CD4-positive, alpha-beta T cell treated with Interleukin-2 at 100 ng/mL for 4 hours (primary cell): ENCODE results near the gene PTCSC3.

Experiments
- DNase-seq: peaks from one replicate; pipeline ENCODE4 v3.0.0-alpha.2; 2020; ENCODE audit warnings: low spot score

The PTCSC3 gene

GRCh38 chr14:36176524-36176923, at the start of gene PTCSC3:
TSS of gene PTCSC3 (minus strand) at chr14:36176722.
- DNase-seq: no peak

- no peak for DNase-seq
These were observed 49.6 kb upstream of the PTCSC3 start for GRCh38 chr14:36226164-36226563.

DNA sequence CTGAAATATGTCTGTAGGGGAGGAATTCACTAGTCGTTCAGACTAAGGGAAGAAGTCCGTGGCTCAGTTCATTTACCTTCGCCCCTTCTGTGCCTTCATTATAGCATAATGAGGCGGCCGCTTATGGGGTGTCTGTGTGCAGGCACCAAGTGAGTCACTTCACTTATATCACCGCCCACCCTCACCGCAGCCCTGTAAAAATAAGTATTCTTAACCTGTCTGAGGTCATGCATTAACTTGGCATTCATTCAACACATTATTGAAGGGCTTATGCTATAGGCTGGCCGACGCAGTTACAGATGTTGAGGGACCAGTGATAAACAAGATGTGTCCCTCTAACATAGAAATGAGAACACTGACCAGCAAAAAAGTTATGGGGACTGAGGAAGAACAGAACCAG, 47.7 kb upstream of the PTCSC3 start:
- no peak for DNase-seq

GRCh38 chr14:36223558-36223957, 47.0 kb upstream of the PTCSC3 start:
- DNase-seq: no peak

DNA sequence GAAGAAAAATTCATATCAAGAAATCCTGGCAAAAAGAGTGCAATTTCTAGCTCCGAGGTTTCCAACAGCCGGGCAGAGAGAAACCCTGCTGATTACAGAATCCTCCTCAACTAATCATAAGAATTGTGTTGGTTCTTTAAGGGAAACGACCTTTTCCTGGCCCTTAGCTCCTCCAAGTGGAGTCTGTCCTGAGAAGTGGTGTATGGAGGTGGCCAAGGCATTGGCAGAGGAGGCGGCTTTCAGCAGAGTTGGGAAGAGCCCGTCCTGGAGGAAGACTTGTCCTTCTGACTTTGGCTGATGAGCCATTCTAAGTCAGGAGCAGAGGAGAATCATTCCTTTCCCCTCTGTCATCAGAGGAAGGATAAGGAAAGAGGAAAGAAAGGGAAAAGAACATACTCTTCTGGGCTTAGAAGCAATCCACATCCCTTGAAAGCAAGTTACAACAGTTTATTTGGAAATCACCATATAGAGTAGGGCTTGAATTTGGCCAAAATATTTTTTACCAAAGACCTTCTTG, 46.5 kb upstream of the PTCSC3 start:
- no peak for DNase-seq

DNA sequence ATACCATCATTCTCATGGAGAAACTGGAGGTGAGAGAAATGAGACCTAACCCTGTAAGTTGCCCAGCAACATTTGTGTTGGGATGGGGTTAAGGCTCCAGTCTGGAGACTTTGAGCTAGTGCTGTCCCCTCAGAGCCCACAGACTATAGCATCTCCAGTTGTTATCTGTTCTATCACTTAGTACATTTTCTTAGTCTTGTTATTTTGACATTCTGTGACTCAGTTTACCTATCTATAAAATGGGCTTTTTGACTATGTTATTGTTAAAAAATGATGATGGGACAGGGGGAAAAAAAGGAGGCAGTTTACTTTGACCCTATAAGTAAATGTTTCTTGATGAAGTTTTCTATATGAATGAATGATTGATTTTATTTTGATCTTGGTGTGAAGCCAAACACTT, 45.8 kb upstream of the PTCSC3 start:
- DNase-seq: no peak

GRCh38 chr14:36221112-36221511, 44.6 kb upstream of the PTCSC3 start:
- no peak for DNase-seq

GRCh38 chr14:36217732-36218131, 41.2 kb upstream of the PTCSC3 start:
- no peak for DNase-seq

DNA sequence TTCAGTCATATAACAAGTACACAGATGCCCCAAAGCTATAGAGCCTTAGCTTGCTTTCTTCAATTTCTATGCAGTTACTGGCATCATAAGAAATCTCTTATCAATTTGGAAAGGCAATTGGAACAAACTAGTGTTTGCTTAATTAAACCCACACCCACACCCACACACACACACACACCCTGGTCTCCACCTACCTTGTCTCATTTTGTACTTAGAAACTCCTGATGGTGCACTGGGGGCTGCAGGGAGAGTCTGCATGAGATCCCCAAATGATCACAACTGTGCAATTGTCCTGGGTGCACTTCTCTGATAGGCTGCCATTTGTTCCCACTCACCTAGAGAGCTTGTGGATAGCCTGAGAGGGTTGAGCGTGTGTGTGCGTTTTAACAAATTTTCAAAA, 40.5 kb upstream of the PTCSC3 start:
- no peak for DNase-seq

DNA sequence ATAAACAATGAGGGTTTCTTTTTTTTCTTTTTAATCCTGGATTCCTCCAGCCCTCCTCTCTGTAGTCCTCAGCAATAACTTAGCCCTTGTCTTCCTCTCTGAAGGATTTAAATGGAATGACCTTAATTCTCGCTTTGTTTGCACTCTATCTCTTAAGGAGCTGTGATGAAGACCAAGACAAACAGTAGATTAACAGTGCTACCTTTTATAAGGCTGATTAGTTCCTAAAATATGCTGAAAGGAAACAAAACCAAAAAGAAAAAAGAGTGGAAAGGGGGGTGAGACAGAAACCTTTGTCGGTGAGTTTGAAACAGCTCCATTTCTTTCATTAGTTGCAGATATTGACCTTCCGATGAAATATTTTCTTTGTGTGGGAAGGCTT, 38.7 kb upstream of the PTCSC3 start:
- DNase-seq: no peak

GRCh38 chr14:36214476-36215216, 38.1 kb upstream of the PTCSC3 start:
- DNase-seq: no peak

DNA sequence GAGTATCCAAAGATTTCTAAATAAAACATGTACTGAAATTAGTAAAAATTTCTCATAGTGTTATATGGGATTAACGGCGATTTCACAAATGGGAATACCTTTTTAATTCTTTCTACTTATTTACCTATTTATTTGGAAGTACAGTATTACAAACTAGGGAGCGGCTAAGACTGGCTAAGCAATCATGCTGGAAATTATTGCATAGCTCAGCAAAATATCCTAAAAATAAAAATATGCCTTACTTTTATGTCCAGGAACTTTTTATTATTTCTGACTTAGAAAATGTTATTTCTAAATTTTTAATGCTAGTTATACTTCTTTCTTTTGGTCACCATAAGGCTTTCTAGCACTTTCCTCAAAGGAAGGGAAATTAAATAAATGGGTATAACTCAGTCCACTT, 36.5 kb upstream of the PTCSC3 start:
- no peak for DNase-seq

GRCh38 chr14:36212577-36212976, 36.1 kb upstream of the PTCSC3 start:
- no peak for DNase-seq

GRCh38 chr14:36208690-36209278, 32.3 kb upstream of the PTCSC3 start:
- DNase-seq: no peak

DNA sequence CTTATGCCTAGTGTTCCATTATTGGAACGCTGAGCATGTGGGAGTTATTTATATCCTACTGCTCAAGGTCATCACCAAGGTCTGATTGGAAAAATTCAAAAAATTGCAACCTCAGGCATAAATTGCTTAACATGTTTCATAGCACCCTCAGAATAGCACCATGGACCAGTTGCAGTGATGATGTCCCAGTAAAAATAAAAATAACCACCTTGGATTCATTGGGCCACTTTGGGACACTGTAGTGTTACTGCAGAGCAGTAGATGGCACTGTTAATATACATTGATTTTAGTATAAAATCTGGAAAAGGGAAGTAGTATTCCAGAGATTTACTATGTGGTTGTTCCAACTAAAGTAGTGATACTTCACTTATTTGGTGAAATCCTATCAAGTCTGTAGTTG, 31.0 kb upstream of the PTCSC3 start:
- DNase-seq: no peak

DNA sequence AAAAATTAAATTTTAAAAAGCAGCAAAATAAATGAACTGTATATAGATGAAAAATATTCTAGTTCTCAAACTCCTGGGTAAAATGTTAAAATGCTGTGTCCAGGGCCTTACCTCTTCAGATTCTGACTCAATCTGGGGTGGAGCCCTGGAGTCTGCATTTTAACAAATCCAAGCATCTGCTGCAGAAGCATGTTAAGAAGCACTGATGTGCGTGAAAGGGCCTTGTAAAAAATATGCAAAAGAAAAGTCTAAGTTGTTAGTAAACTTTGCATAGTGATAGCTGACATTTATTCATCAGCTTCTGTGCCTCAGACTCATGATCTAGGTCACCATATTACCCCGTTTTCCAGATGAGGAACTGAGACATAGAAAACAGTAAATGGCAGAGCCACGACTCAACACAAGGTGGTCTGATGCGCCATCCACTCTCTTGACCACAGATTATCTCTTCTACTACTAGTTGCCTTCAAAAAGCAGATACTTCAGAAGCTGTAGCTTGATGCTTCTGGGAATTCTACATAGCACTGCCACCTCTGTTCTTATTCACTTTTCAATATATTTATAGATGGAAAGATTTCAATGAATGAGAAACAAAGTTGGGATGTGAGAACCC, 28.0 kb upstream of the PTCSC3 start:
- no peak for DNase-seq

DNA sequence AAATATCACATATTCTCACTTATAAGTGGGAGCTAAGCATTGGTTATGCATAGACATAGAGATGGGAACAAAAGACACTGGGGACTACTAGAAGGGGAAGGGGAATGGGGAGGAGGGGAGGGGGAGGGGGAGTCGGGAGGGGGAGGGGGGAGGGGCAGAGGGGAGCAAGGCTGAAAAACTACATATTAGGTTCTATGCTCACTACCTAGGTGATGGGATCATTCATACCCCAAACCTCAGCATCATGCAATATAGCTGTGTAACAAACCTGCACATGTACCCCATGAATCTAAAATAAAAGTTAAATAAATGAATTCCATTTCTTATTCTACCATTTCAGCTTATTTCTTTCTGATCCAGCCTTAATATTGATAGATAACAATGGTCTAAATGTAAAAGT, 21.9 kb upstream of the PTCSC3 start:
- DNase-seq: no peak

DNA sequence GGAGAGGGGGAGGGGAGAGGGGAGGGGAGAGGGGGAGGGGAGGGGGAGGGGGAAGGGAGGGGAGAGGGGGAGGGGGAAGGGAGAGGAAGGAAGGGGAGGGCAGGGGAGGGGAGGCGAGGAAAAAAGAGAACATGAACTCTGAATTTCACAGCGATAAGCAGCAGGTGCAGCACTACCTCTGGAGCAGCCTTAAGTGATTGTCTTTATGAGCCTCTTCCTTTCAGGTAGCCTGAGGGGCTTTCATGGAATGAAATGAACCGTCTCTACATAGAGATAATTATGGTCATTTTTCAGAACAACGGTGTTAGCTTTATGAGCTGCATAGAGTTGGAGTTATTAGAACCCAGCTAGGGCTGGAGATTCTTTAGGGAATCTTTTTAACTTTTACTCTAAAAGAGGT, 18.1 kb upstream of the PTCSC3 start:
- DNase-seq: no peak

GRCh38 chr14:36192530-36192929, 16.0 kb upstream of the PTCSC3 start:
- DNase-seq: no peak

- no peak for DNase-seq
These were observed 6.9 kb upstream of the PTCSC3 start for GRCh38 chr14:36183402-36183801.

- DNase-seq: no peak
These were observed 4.9 kb upstream of the PTCSC3 start for GRCh38 chr14:36181417-36181816.

DNA sequence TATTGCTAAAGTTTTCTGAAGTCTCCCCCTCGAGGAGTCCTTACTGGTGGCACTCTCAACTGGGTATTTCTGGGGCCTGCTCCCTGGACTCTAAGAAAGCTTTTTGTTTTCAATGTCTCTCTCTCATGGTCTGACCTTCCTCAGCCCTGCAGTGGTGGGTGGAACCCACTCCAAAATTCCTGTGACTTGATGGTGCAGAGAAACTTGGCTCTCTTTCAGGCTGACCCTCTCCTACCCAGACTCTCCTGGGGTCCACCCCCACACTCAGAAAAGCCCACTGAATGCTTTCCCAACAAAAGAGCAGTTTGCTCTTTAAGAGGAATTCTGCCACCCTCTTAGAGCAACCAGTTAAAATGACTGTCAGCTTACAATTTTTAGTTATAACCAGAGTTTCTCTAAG, 967 bp upstream of the PTCSC3 start:
- DNase-seq: no peak

DNA sequence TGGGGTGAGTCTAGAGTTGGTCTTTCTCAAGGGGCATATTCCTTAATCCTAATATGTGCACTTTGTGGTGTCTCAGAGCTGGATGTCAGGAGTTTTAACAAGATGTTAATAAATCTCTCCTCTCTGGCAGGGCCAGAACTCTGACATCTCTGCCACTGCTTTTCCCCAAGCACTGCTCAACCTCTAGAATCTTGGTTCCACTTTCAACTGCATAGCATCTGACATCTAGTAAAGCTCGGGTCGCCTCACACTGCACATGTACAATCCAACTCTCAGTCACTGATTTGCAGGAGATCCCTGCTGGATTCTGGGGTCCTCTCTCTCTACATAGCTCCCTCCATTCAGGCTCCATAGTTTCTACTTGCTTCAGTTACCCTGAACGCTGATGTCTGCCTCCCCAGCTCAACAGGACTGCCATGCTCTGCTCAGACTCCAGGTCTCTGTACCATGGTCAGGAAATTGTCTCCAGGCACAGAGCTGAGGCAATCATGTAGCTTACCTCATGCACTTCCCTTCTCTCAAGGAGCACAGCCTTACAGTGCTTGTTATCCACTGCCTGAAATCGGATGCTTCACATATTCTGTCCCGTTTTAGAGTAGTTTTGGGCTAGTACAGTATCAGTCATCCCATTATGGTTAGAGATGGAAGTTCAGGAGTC, 1.6 kb downstream of the PTCSC3 start:
- no peak for DNase-seq
